Measurements from ENCODE around the gene AMOTL1.

DNA sequence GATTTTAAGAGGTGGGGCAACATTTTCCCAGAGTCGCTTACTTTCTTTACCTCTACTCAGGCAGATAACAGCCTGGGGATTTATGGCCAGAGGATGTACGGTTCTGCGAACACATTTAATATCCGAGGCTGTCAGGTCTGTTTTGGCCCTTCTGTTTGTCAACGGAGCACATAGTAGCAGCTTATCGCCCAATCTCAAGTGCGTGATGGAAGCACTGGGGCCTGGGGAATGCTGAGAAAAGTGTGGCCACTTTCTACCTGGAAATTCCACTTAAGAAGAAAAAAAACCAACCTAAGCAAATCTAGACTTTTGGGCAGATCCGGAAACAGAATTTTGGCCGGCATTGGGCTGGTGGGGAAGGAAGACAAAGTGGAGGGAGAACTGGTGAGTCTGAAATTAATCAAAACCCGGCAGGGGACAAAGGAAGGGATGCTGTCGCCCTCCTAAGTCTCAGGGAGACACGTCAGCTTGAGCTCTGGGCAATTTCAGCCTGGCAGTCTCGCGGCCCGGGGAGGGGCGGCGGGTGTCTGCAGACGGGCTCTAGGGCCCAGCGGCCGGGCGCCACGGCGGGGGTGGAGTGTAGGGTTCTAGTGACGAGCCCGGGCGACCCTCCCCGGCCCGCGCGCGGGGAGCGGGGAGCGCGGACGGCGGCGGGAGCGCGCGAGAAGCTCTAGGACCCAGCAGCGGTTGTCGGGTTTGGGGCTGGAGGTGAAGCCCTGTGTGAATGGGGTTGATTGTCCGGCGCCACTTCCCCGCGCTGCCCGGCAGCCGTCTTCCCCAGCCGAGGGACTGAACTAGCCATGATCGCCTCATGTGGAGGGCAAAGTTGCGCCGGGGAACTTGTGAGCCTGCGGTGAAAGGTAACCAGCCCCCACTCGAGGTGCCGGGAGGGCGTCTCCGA is at the start of gene AMOTL1:
- TF ChIP-seq, protein P1, sequence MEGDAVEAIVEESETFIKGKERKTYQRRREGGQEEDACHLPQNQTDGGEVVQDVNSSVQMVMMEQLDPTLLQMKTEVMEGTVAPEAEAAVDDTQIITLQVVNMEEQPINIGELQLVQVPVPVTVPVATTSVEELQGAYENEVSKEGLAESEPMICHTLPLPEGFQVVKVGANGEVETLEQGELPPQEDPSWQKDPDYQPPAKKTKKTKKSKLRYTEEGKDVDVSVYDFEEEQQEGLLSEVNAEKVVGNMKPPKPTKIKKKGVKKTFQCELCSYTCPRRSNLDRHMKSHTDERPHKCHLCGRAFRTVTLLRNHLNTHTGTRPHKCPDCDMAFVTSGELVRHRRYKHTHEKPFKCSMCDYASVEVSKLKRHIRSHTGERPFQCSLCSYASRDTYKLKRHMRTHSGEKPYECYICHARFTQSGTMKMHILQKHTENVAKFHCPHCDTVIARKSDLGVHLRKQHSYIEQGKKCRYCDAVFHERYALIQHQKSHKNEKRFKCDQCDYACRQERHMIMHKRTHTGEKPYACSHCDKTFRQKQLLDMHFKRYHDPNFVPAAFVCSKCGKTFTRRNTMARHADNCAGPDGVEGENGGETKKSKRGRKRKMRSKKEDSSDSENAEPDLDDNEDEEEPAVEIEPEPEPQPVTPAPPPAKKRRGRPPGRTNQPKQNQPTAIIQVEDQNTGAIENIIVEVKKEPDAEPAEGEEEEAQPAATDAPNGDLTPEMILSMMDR (IDR thresholded peaks at IDR 0.05; ENCODE audit: poor library complexity, severe bottlenecking) = peak; percentile 29
- TF ChIP-seq, protein P2, sequence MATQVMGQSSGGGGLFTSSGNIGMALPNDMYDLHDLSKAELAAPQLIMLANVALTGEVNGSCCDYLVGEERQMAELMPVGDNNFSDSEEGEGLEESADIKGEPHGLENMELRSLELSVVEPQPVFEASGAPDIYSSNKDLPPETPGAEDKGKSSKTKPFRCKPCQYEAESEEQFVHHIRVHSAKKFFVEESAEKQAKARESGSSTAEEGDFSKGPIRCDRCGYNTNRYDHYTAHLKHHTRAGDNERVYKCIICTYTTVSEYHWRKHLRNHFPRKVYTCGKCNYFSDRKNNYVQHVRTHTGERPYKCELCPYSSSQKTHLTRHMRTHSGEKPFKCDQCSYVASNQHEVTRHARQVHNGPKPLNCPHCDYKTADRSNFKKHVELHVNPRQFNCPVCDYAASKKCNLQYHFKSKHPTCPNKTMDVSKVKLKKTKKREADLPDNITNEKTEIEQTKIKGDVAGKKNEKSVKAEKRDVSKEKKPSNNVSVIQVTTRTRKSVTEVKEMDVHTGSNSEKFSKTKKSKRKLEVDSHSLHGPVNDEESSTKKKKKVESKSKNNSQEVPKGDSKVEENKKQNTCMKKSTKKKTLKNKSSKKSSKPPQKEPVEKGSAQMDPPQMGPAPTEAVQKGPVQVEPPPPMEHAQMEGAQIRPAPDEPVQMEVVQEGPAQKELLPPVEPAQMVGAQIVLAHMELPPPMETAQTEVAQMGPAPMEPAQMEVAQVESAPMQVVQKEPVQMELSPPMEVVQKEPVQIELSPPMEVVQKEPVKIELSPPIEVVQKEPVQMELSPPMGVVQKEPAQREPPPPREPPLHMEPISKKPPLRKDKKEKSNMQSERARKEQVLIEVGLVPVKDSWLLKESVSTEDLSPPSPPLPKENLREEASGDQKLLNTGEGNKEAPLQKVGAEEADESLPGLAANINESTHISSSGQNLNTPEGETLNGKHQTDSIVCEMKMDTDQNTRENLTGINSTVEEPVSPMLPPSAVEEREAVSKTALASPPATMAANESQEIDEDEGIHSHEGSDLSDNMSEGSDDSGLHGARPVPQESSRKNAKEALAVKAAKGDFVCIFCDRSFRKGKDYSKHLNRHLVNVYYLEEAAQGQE (IDR thresholded peaks at IDR 0.05; ENCODE audit: borderline replicate concordance) = no peak
- TF ChIP-seq EZH2 (IDR thresholded peaks at IDR 0.05; ENCODE audit: borderline replicate concordance, insufficient read depth, low read length, poor library complexity, severe bottlenecking) (no peak), POLR2AphosphoS5 (IDR thresholded peaks at IDR 0.05) (peak; percentile 78), RAD21 (conservative IDR thresholded peaks at IDR 0.05) (no peak), EP300 (conservative IDR thresholded peaks at IDR 0.05; ENCODE audit: poor library complexity, severe bottlenecking) (peak; percentile 25)
